NCI-H748 (cell line): ENCODE data around the gene ASXL3.

Experiments
- DNase-seq: peaks from one replicate; lab custom pipeline; 2025; ENCODE audit not compliant: unreplicated experiment; lab: John Stamatoyannopoulos, UW

The ASXL3 gene

GRCh38 chr18:33581856-33582255 is 3.8 kb downstream of the ASXL3 start:
- DNase-seq = peak; percentile 33

GRCh38 chr18:33583901-33584300 is 5.9 kb downstream of the ASXL3 start:
- no peak for DNase-seq

GRCh38 chr18:33584548-33585430 is 6.8 kb downstream of the ASXL3 start:
- peak; percentile 96 for DNase-seq

- DNase-seq = no peak
Measured at GRCh38 chr18:33585431-33585775, 7.4 kb downstream of the ASXL3 start.

- DNase-seq = no peak
Measured at GRCh38 chr18:33588361-33588760, 10.3 kb downstream of the ASXL3 start.

- DNase-seq = no peak
Measured at GRCh38 chr18:33593261-33593660, 15.2 kb downstream of the ASXL3 start.

- no peak for DNase-seq
Measured at GRCh38 chr18:33594799-33595198, 16.8 kb downstream of the ASXL3 start.

GRCh38 chr18:33596178-33596854 is 18.3 kb downstream of the ASXL3 start:
- DNase-seq = peak; percentile 70

GRCh38 chr18:33600846-33601245 is 22.8 kb downstream of the ASXL3 start:
- DNase-seq = no peak

GRCh38 chr18:33603454-33603853 is 25.4 kb downstream of the ASXL3 start:
- DNase-seq = peak; percentile 43

- DNase-seq = peak; percentile 70
Measured at GRCh38 chr18:33605250-33605649, 27.2 kb downstream of the ASXL3 start.

- peak; percentile 38 for DNase-seq
Measured at GRCh38 chr18:33606621-33607020, 28.6 kb downstream of the ASXL3 start.

GRCh38 chr18:33611525-33612135 is 33.6 kb downstream of the ASXL3 start:
- no peak for DNase-seq

GRCh38 chr18:33612632-33613031 is 34.6 kb downstream of the ASXL3 start:
- DNase-seq = no peak

- DNase-seq = no peak
Measured at GRCh38 chr18:33616556-33616955, 38.5 kb downstream of the ASXL3 start.

- DNase-seq = no peak
Measured at GRCh38 chr18:33627114-33627513, 49.1 kb downstream of the ASXL3 start.

GRCh38 chr18:33630476-33630875 is 52.5 kb downstream of the ASXL3 start:
- DNase-seq = no peak

GRCh38 chr18:33641141-33641540 is 63.1 kb downstream of the ASXL3 start:
- peak; percentile 63 for DNase-seq

- DNase-seq = no peak
Measured at GRCh38 chr18:33644494-33644893, 66.5 kb downstream of the ASXL3 start.

- no peak for DNase-seq
Measured at GRCh38 chr18:33647365-33647764, 69.3 kb downstream of the ASXL3 start.

GRCh38 chr18:33652635-33653034 is 74.6 kb downstream of the ASXL3 start:
- DNase-seq = no peak

- DNase-seq = no peak
Measured at GRCh38 chr18:33653231-33653630, 75.2 kb downstream of the ASXL3 start.
